ENCODE measurements around the gene SLC44A4.

SLC44A4 gene

GRCh38 chr6:31896493-31896855, 17.7 kb upstream of the SLC44A4 start:
- peaks cover 23% of the 10 kb centered on the region for H3K4me1 ChIP-seq (ENCODE audit: low read length)
- no peak for TF ChIP-seq CTCF (IDR thresholded peaks at IDR 0.05; ENCODE audit: low read depth, low read length)
- no peak for TF ChIP-seq EZH2phosphoT487 (IDR thresholded peaks at IDR 0.05; ENCODE audit: low read depth)
- H3K36me3 ChIP-seq (replicated peaks; ENCODE audit: low read depth, low read length) = peaks cover 6% of the 10 kb centered on the region
- H3K9ac ChIP-seq (ENCODE audit: low read length) = peak overlapping the region; percentile 80
- H3K4me3 ChIP-seq (ENCODE audit: low read length) = peak overlapping the region; percentile 99
- H3K79me2 ChIP-seq (ENCODE audit: low read length) = peaks cover 23% of the 10 kb centered on the region
- H3K9me3 ChIP-seq (ENCODE audit: insufficient read depth, low read length) = no peaks in the 10 kb centered on the region
- H3K27me3 ChIP-seq (ENCODE audit: low read depth, low read length) = no peaks in the 10 kb centered on the region
- no peak overlapping the region for H2AFZ ChIP-seq (ENCODE audit: low read depth, low read length)
- H3K27ac ChIP-seq (ENCODE audit: low read length) = peak overlapping the region; percentile 34
- H4K20me1 ChIP-seq (ENCODE audit: insufficient read depth, low read length) = peaks cover 3% of the 10 kb centered on the region; the same call in 1 of the 2 replicates
- H3K4me2 ChIP-seq (ENCODE audit: low read length) = peak overlapping the region; percentile 77

GRCh38 chr6:31892821-31893220, 14.0 kb upstream of the SLC44A4 start:
- H3K4me2 ChIP-seq (ENCODE audit: low read length) = no peak overlapping the region
- no peak overlapping the region for H2AFZ ChIP-seq (ENCODE audit: low read depth, low read length)
- TF ChIP-seq EZH2phosphoT487 (IDR thresholded peaks at IDR 0.05; ENCODE audit: low read depth) (no peak), CTCF (IDR thresholded peaks at IDR 0.05; ENCODE audit: low read depth, low read length) (no peak)
- H3K36me3 ChIP-seq (replicated peaks; ENCODE audit: low read depth, low read length) = peaks cover 15% of the 10 kb centered on the region
- peaks cover 4% of the 10 kb centered on the region; the same call in 1 of the 2 replicates for H3K4me1 ChIP-seq (ENCODE audit: low read length)
- H3K27ac ChIP-seq (ENCODE audit: low read length) = no peak overlapping the region
- H3K4me3 ChIP-seq (ENCODE audit: low read length) = no peak overlapping the region
- no peaks in the 10 kb centered on the region for H3K27me3 ChIP-seq (ENCODE audit: low read depth, low read length)
- H4K20me1 ChIP-seq (ENCODE audit: insufficient read depth, low read length) = no peaks in the 10 kb centered on the region
- H3K79me2 ChIP-seq (ENCODE audit: low read length) = peaks cover 14% of the 10 kb centered on the region
- H3K9ac ChIP-seq (ENCODE audit: low read length) = no peak overlapping the region
- H3K9me3 ChIP-seq (ENCODE audit: insufficient read depth, low read length) = no peaks in the 10 kb centered on the region

- Histone ChIP-seq H3K4me3 (ENCODE audit: low read length) (no peak overlapping the region), H3K4me2 (ENCODE audit: low read length) (no peak overlapping the region), H3K9ac (ENCODE audit: low read length) (no peak overlapping the region), H3K9me3 (ENCODE audit: insufficient read depth, low read length) (no peaks in the 10 kb centered on the region), H3K36me3 (replicated peaks; ENCODE audit: low read depth, low read length) (peaks cover 12% of the 10 kb centered on the region), H3K4me1 (ENCODE audit: low read length) (no peaks in the 10 kb centered on the region), H2AFZ (ENCODE audit: low read depth, low read length) (no peak overlapping the region), H3K79me2 (ENCODE audit: low read length) (no peaks in the 10 kb centered on the region), H4K20me1 (ENCODE audit: insufficient read depth, low read length) (no peaks in the 10 kb centered on the region), H3K27me3 (ENCODE audit: low read depth, low read length) (no peaks in the 10 kb centered on the region), H3K27ac (ENCODE audit: low read length) (no peak overlapping the region)
- no peak for TF ChIP-seq EZH2phosphoT487 (IDR thresholded peaks at IDR 0.05; ENCODE audit: low read depth)
- no peak for TF ChIP-seq CTCF (IDR thresholded peaks at IDR 0.05; ENCODE audit: low read depth, low read length)
Measured at GRCh38 chr6:31889331-31889972, 10.7 kb upstream of the SLC44A4 start.

GRCh38 chr6:31888276-31889258, 9.8 kb upstream of the SLC44A4 start:
- no peaks in the 10 kb centered on the region for H3K27me3 ChIP-seq (ENCODE audit: low read depth, low read length)
- TF ChIP-seq EZH2phosphoT487 (IDR thresholded peaks at IDR 0.05; ENCODE audit: low read depth) = no peak
- peak; percentile 70 for TF ChIP-seq CTCF (IDR thresholded peaks at IDR 0.05; ENCODE audit: low read depth, low read length)
- no peaks in the 10 kb centered on the region for H3K79me2 ChIP-seq (ENCODE audit: low read length)
- H3K4me3 ChIP-seq (ENCODE audit: low read length) = no peak overlapping the region
- no peaks in the 10 kb centered on the region for H4K20me1 ChIP-seq (ENCODE audit: insufficient read depth, low read length)
- no peaks in the 10 kb centered on the region for H3K4me1 ChIP-seq (ENCODE audit: low read length)
- no peak overlapping the region for H3K4me2 ChIP-seq (ENCODE audit: low read length)
- no peaks in the 10 kb centered on the region for H3K9me3 ChIP-seq (ENCODE audit: insufficient read depth, low read length)
- H3K36me3 ChIP-seq (replicated peaks; ENCODE audit: low read depth, low read length) = peaks cover 12% of the 10 kb centered on the region
- no peak overlapping the region for H3K27ac ChIP-seq (ENCODE audit: low read length)
- no peak overlapping the region for H3K9ac ChIP-seq (ENCODE audit: low read length)
- no peak overlapping the region for H2AFZ ChIP-seq (ENCODE audit: low read depth, low read length)

All from OCI-LY3 (cell line).